GM21576 (cell line): ENCODE results near the gene C3orf70.
"Not testable (repeated sequence)": the region's sequence is repeated elsewhere in the genome, so short reads cannot be mapped to it uniquely, and the experiment has no call there.

ENCODE experiments used
- ATAC-seq: cut with Tn5 transposase; IDR thresholded peaks from one replicate; pipeline ENCODE4 v1.9.1; 2021; ENCODE audit warnings: mild to moderate bottlenecking, moderate library complexity; ENCODE audit not compliant: unreplicated experiment

Gene C3orf70

GRCh38 chr3:185151101-185151963 lies 1.5 kb downstream of the C3orf70 start:
- ATAC-seq, result no peak

GRCh38 chr3:185150561-185150960 lies 2.3 kb downstream of the C3orf70 start:
- ATAC-seq, result no peak

DNA sequence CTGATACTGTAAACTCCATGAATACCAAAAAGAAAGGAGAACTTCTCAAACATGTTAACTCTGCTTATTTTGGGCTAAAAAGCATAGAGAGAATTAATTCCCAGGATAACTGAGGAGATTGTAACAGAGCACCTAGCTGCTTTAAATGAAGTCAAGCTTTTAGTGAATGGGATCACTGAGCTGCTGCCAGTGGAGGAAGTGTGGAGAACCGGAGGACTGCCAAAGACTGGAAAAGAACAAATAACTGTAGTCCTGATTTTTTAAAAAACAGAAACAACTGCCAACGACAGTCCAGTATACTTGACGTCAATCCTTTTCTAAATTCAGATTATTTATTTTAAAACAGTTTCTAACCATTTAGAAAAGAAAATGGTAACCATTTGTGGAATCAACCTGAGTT lies 3.3 kb downstream of the C3orf70 start:
- ATAC-seq, result no peak

GRCh38 chr3:185145511-185145910 lies 7.3 kb downstream of the C3orf70 start:
- no peak for ATAC-seq

- ATAC-seq, result no peak
Measured at GRCh38 chr3:185144784-185145183, 8.1 kb downstream of the C3orf70 start.

DNA sequence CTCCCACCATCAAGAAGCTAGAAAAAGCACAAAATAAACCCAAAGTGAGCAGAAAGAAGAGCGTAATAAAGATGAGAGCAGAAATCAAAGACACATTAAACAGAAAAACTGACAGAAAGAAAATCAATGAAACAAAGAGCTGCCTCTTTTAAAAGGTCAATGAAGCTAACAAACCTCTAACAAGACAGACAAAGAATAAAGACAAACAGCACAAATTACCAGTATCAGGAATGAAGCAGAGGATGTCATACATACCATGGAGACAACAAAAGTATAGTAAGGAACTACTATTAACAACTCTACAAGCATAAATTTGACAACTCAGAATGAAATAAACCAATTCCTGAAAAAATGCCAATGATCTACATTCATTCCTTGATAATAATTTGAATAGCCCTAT lies 15.0 kb downstream of the C3orf70 start:
- ATAC-seq, result no peak

- no peak for ATAC-seq
Measured at GRCh38 chr3:185134509-185134908, 18.4 kb downstream of the C3orf70 start.

DNA sequence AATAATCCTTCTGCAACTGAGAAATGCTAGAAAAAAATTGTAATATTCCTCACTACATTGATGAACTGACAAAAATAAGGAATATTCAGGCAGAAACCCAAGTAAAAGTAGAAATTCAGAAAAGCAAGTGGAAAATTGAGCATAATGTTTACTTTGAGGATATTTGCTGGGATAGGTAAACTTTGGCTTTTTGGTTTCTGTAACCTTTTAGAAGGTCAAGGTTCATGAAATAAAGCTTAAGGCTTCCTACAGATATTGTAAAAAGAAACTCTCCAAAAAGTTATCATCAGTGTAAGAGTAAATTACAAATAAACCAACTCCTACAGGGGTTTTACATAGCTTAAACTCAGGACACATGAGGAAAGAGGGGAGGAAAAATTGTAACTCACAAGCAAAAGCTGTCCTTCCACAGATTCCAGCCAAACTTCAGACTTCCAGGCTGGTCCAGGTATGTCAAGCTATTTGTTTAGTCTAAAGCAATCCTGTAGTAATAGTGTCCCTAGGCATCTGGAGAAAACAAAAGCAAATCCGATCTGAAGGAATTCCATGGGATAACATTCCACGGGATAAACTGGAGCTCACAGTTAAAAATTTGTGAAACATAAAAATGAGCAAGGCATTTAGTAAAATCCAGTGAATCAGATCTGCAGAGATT lies 21.1 kb downstream of the C3orf70 start:
- no peak for ATAC-seq

- no peak for ATAC-seq
Measured at GRCh38 chr3:185129083-185129482, 23.8 kb downstream of the C3orf70 start.

DNA sequence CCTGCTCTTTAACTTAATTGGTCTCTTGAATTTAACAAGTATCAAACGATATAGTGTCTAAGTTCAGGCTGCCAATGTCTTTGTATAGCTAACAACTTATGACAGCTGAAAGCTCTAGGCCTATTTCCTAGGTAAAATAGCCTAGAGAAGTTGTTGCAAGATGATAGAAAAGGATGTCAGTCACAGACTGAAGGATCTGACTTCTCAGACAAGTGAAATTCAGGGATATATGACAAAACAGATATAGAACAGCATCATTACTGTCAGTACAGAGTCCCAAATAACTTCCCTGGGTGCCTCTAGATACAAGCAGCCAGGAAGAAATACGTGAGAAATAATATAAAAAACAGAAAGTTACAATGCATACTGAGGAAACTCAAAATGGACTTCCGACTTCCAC lies 26.7 kb downstream of the C3orf70 start:
- no peak for ATAC-seq

DNA sequence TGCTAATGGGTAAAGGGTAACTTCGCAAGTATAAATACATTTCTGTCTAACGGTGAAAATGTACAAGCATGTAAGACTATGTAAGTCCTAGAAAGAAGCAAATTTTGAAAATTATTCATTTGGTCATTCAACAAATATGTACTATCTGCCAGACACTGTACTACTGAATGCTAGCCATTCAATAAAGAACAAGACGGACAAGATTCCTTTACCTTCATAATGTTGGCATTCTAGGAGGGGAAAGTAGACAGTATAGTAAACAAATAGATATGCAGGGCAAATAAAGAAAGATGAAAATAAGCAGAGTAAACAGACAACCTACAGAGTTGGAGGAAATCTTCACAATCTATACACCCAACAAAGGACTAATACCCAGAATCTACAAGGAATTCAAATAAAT lies 32.7 kb downstream of the C3orf70 start:
- no peak for ATAC-seq

- no peak for ATAC-seq
Measured at GRCh38 chr3:185115371-185115770, 37.5 kb downstream of the C3orf70 start.

- no peak for ATAC-seq
Measured at GRCh38 chr3:185114756-185115155, 38.1 kb downstream of the C3orf70 start.

DNA sequence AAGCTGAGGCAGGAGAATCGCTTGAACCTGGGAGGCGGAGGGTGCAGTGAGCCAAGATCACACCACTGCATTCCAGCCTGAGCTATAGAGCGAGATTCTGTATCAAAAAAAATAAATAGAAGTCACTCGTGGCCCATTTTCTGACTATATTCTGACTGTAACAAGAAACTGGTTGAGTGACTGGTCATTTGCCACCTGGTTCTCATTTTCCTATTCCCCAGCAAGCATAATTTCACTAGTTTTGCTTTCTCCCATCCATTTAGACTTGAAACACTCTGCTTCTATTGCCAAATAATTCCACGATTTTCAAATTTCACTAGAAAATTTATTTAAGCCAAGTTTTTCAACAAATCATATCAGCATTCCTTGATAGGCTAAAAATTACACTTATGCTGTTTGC lies 40.7 kb downstream of the C3orf70 start:
- no peak for ATAC-seq

DNA sequence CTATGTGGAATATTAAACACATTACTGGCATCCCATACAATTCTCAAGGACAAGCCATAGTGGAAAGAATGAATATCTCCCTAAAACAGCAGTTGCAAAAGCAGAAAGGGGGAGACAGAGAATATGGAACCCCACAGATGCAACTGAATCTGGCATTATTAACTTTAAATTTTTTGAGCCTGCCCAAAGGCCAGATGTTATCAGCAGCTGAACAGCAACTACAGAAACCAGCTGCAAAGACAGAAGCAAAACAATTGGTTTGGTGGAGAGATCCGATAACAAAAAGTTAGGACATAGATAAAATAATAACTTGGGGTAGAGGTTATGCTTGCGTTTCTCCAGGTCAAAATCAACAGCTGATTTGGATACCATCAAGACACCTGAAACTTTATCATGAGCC lies 43.8 kb downstream of the C3orf70 start:
- not testable (repeated sequence) for ATAC-seq

GRCh38 chr3:185106256-185106890 lies 46.5 kb downstream of the C3orf70 start:
- ATAC-seq, result not testable (repeated sequence)

DNA sequence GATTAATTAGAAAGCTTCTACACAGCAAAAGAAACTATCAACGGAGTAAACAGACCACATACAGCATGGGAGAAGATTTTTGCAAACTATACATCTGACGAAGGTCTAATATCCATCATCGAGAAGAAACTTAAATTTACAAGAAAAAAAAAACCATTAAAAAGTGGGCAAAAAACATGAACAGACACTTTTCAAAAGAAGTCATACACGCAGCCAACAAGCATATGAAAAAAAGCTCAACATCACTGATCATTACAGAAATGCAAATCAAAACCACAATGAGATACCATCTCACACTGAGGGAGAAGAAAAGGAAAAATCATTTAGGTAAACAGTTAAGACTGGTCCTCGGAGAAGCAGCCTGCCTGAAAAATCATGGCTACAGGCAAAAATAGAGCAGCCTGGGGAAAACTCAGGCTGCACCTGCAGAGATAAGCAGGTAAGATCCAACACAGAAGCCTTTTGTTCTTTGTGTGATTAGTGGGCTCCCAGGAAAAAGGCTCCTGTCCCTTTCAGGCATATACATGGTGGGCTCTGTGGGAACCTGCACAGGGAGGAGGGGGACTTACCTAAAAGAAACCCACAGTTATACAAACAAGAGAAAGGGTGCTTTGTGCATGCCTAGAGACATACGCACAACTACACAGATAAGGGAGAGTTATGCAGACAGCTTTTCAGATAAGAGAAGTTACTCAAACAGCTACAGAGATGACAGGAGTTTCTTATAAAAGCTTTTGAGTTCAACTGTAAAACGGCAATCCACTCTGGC lies 49.3 kb downstream of the C3orf70 start:
- no peak for ATAC-seq

- no peak for ATAC-seq
Measured at GRCh38 chr3:185094697-185095096, 58.2 kb downstream of the C3orf70 start.

GRCh38 chr3:185093116-185093515 lies 59.7 kb downstream of the C3orf70 start:
- no peak for ATAC-seq

DNA sequence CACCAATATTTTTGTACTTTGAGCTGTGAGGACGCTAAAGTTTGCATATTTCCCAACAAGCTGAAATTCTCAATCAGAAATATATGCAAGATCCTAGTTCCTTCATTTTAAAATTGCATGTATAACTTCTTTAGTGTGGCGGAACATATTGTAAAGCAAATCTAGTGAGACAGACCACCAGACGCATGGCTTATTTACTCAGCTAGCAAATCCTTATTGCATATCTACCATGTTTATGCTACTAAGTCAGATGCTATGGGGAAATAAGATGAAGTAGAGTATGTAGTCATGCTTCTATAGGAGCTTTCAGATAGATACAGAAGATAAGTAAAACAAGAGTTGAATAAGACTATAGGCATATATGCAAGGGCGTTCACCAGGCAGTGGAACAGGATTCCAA lies 62.0 kb downstream of the C3orf70 start:
- no peak for ATAC-seq

GRCh38 chr3:185089751-185090150 lies 63.1 kb downstream of the C3orf70 start:
- ATAC-seq, result no peak
